ENCODE results near the gene CLCN6.

DNA sequence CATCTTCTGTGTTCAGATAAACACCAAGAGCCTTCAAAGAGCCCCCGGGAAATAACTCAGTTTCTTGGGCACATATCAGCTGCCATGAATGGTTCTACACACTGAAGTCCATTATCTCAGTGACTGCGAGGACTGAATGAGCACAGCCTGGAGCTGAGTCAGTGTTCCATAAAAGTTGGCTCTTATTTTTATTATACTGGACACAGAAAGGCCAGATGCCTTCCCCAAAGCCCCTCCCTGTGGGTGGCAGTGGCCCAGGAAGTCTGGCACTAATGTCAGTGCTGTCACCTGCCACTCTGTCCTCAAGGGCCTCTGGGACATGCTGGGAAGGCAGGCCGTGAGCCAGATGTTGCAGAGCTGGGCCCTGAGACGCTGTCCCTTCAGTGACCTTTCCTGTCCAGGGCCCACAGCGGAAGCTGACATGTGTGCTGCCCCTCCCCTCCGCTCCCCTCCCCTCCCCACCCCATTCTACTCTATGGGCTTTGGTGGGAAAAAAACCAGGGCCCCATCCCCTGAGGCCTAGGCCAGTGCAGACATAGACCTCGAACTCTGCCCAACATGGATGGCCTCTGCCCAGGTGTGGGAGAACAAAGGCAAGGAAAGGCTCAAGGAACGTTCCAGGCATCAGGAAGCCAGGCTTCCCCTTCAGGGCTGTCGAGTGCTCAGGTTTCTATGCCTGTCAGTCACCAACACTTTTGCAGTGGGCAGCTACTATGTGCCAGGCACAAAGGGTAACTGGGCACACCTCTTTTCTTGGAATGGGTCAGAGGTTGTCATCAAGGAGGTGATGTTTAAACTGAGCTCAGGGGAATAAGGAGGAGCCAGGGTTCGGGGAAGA, 75.1 kb downstream of the CLCN6 start:
- TF ChIP-seq, protein P1, sequence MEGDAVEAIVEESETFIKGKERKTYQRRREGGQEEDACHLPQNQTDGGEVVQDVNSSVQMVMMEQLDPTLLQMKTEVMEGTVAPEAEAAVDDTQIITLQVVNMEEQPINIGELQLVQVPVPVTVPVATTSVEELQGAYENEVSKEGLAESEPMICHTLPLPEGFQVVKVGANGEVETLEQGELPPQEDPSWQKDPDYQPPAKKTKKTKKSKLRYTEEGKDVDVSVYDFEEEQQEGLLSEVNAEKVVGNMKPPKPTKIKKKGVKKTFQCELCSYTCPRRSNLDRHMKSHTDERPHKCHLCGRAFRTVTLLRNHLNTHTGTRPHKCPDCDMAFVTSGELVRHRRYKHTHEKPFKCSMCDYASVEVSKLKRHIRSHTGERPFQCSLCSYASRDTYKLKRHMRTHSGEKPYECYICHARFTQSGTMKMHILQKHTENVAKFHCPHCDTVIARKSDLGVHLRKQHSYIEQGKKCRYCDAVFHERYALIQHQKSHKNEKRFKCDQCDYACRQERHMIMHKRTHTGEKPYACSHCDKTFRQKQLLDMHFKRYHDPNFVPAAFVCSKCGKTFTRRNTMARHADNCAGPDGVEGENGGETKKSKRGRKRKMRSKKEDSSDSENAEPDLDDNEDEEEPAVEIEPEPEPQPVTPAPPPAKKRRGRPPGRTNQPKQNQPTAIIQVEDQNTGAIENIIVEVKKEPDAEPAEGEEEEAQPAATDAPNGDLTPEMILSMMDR (IDR thresholded peaks at IDR 0.05): no peak
- TF ChIP-seq EP300 (IDR thresholded peaks at IDR 0.05): peak in 1 of 4 donors; percentile 11
